HCT116 (cell line): ENCODE data around the gene AKT3. TPM values are rescaled to one million over a fixed set of nuclear protein-coding genes. Genes with fewer than 3 reads are reported as not detected.

Experiments
- ATAC-seq: fragments of 200-7000 bp; cut with Tn5 transposase; 2 replicates; pipeline ENCODE4 v1.9.1; 2020; ENCODE audit warnings: mild to moderate bottlenecking, moderate library complexity
- BruUV-seq: library from RNA; stranded (reverse); fragments of 400-500 nt; replicated peaks from 2 replicates; lab custom pipeline; 2021; lab: Mats Ljungman, UMichigan
- CTCF ChIA-PET: fragments of 300-600 bp; sonication (Branson Sonifier 250); formaldehyde crosslinking; loops from one replicate; lab custom pipeline; 2021; ENCODE audit warnings: antibody characterized with exemption; lab: Charles Lee
- POLR2A ChIA-PET: fragments of 300-600, 350-600 bp; sonication (Branson Sonifier 250); formaldehyde crosslinking; loops from one replicate; lab custom pipeline; 2021; ENCODE audit warnings: antibody characterized with exemption; lab: Charles Lee
- RAD21 ChIA-PET, 2 experiments: fragments of 300-600 bp; sonication (Branson Sonifier 250); formaldehyde crosslinking; loops; one replicate each; lab custom pipeline; 2023; ENCODE audit warnings: low total read pairs in 2 of 2; ENCODE audit not compliant: uncharacterized antibody in 2 of 2, unreplicated experiment in 2 of 2, low non-redundant PET in 1 of 2; lab: Charles Lee
- DNase-seq: peaks from one replicate; pipeline ENCODE4 v3.0.0-alpha.2; 2010; ENCODE audit warnings: low read depth, low spot score
- H2AFZ ChIP-seq: fragments of 200-600 bp; shearing (Covaris generic), sonication (generic); 2 replicates; pipeline ENCODE4 v1.6.1; 2017; ENCODE audit warnings: low read depth, mixed run types, mixed read lengths, antibody characterized with exemption, low read length; ENCODE audit not compliant: poor library complexity, severe bottlenecking
- H3K27ac ChIP-seq: 2 replicates; pipeline ENCODE4 v1.5.1; 2012; ENCODE audit warnings: low read depth, low read length
- H3K27me3 ChIP-seq: fragments of 200-600 bp; sonication (generic); 2 replicates; pipeline ENCODE4 v1.6.1; 2016; ENCODE audit warnings: mixed run types, low read length, mixed read lengths; ENCODE audit not compliant: insufficient read depth
- H3K36me3 ChIP-seq, 2 experiments: fragments of 200-500 bp in 1 of 2; fragments of 200-600 bp in 1 of 2; sonication (Bioruptor generic) in 1 of 2; sonication (generic) in 1 of 2; 2 replicates each; pipeline versions ENCODE4 v1.5.1 to v1.6.1; 2014 to 2016; ENCODE audit warnings: low read length in 2 of 2, inconsistent platforms in 1 of 2, mixed read lengths in 1 of 2, mixed run types in 1 of 2; ENCODE audit not compliant: insufficient read depth in 2 of 2, control insufficient read depth in 1 of 2
- H3K4me1 ChIP-seq, 2 experiments: fragments of 200-600 bp in 1 of 2; sonication (generic) in 1 of 2; 2 replicates each; pipeline versions ENCODE4 v1.5.1 to v1.6.1; 2012 to 2017; ENCODE audit warnings: low read length in 2 of 2, inconsistent platforms in 1 of 2, mild to moderate bottlenecking in 1 of 2, mixed read lengths in 1 of 2, mixed run types in 1 of 2, moderate library complexity in 1 of 2; ENCODE audit not compliant: insufficient read depth in 2 of 2, control insufficient read depth in 1 of 2
- H3K4me2 ChIP-seq: fragments of 200-600 bp; sonication (generic); 2 replicates; pipeline ENCODE4 v1.6.1; 2017; ENCODE audit warnings: mixed run types, low read length, mixed read lengths
- H3K4me3 ChIP-seq, 2 experiments: fragments of 200-600 bp in 1 of 2; sonication (generic) in 1 of 2; replicated peaks in 1 of 2; 2 replicates each; pipeline ENCODE4 v1.5.1; 2011 to 2016; ENCODE audit warnings: low read length in 2 of 2, control low read depth in 1 of 2, low read depth in 1 of 2, mild to moderate bottlenecking in 1 of 2, mixed read lengths in 1 of 2, mixed run types in 1 of 2
- H3K79me2 ChIP-seq: fragments of 200-600 bp; sonication (generic); 2 replicates; pipeline ENCODE4 v1.6.1; 2017; ENCODE audit warnings: mild to moderate bottlenecking, mixed run types, low read length, moderate library complexity, mixed read lengths; ENCODE audit not compliant: insufficient read depth
- H3K9ac ChIP-seq: fragments of 200-600 bp; sonication (generic); 2 replicates; pipeline ENCODE4 v1.6.1; 2016; ENCODE audit warnings: low read length, mixed read lengths
- H3K9me2 ChIP-seq: fragments of 200-600 bp; sonication (generic), shearing (Covaris generic); 2 replicates; pipeline ENCODE4 v1.6.1; 2017; ENCODE audit warnings: mixed run types, mild to moderate bottlenecking, moderate library complexity; ENCODE audit not compliant: insufficient read depth
- H3K9me3 ChIP-seq, 2 experiments: fragments of 200-500 bp in 1 of 2; fragments of 200-600 bp in 1 of 2; sonication (Bioruptor generic) in 1 of 2; sonication (generic) in 1 of 2; 2 replicates each; pipeline ENCODE4 v1.6.1; 2014 to 2017; ENCODE audit warnings: low read length in 2 of 2, mixed read lengths in 2 of 2, inconsistent platforms in 1 of 2, low read depth in 1 of 2, mild to moderate bottlenecking in 1 of 2, mixed run types in 1 of 2, moderate library complexity in 1 of 2; ENCODE audit not compliant: control insufficient read depth in 1 of 2, insufficient read depth in 1 of 2
- H4K20me1 ChIP-seq: fragments of 200-600 bp; sonication (generic), shearing (Covaris generic); 2 replicates; pipeline ENCODE4 v1.6.1; 2017; ENCODE audit warnings: mixed run types, mild to moderate bottlenecking, moderate library complexity; ENCODE audit not compliant: insufficient read depth
- CEBPB ChIP-seq: IDR thresholded peaks from 2 replicates; pipeline ENCODE4 v1.6.1; 2012; ENCODE audit warnings: low read depth
- EGR1 ChIP-seq: IDR thresholded peaks from 2 replicates; pipeline ENCODE4 v1.6.1; 2012; ENCODE audit warnings: low read depth
- FOSL1 ChIP-seq: IDR thresholded peaks from 2 replicates; pipeline ENCODE4 v1.6.1; 2012; ENCODE audit warnings: low read depth
- JUND ChIP-seq: IDR thresholded peaks from 2 replicates; pipeline ENCODE4 v1.6.1; 2012
- MAX ChIP-seq: IDR thresholded peaks from 2 replicates; pipeline ENCODE4 v1.6.1; 2012
- REST ChIP-seq: IDR thresholded peaks from 2 replicates; pipeline ENCODE4 v1.6.1; 2012; ENCODE audit warnings: low read depth
- SIN3A ChIP-seq: IDR thresholded peaks from 2 replicates; pipeline ENCODE4 v1.6.1; 2012; ENCODE audit warnings: low read depth
- SP1 ChIP-seq: IDR thresholded peaks from 2 replicates; pipeline ENCODE4 v1.6.1; 2012; ENCODE audit warnings: low read depth
- SRF ChIP-seq: IDR thresholded peaks from 2 replicates; pipeline ENCODE4 v1.6.1; 2012; ENCODE audit warnings: low read depth
- YY1 ChIP-seq: IDR thresholded peaks from 2 replicates; pipeline ENCODE4 v1.6.1; 2011; ENCODE audit warnings: low read length, low read depth, moderate library complexity, mild to moderate bottlenecking; ENCODE audit not compliant: insufficient replicate concordance; ENCODE audit errors: extremely low read depth
- ZBTB33 ChIP-seq: IDR thresholded peaks from 2 replicates; pipeline ENCODE4 v1.6.1; 2011; ENCODE audit warnings: mild to moderate bottlenecking, low read length, moderate library complexity; ENCODE audit not compliant: insufficient replicate concordance; ENCODE audit errors: extremely low read depth
- ZFX ChIP-seq: fragments of 450-650 bp; IDR thresholded peaks from 2 replicates; pipeline ENCODE4 v1.6.1; 2017
- ZNF274 ChIP-seq: fragments of 200-500 bp; sonication (Bioruptor generic); IDR thresholded peaks from 2 replicates; pipeline ENCODE4 v1.6.1; 2014; ENCODE audit warnings: mild to moderate bottlenecking, low read depth, low read length, inconsistent platforms
- intact Hi-C: fragments of 100-400 bp; cut with micrococcal nuclease; formaldehyde crosslinking; loops from 2 replicates; pipeline ENCODE4 v1.10.0; 2022
- total RNA-seq: library from RNA; stranded (reverse); gene quantifications from one replicate; pipeline ENCODE4 v1.2.1, GENCODE V29; 2021; ENCODE audit not compliant: unreplicated experiment

AKT3 gene
- total RNA-seq, 1 experiment from 2014 or later, result 0.49 TPM

- H3K27ac ChIP-seq, result no peak overlapping the region
- H3K9ac ChIP-seq, result no peak overlapping the region
- H3K79me2 ChIP-seq, result no peaks in the 10 kb centered on the region
- H4K20me1 ChIP-seq, result no peaks in the 10 kb centered on the region
- ATAC-seq, result no peak
- H3K9me2 ChIP-seq, result no peaks in the 10 kb centered on the region
- no peaks in the 10 kb centered on the region for H3K9me3 ChIP-seq
- no peak for TF ChIP-seq CEBPB
- TF ChIP-seq YY1, result no peak
- TF ChIP-seq ZBTB33, result no peak
- no peak for TF ChIP-seq SRF
- no peak for TF ChIP-seq ZFX
- no peak for TF ChIP-seq SP1
- TF ChIP-seq JUND, result no peak
- no peak for TF ChIP-seq ZNF274
- TF ChIP-seq REST, result no peak
- TF ChIP-seq SIN3A, result no peak
- TF ChIP-seq MAX, result no peak
- no peak for TF ChIP-seq EGR1
- no peak for TF ChIP-seq FOSL1
- H3K36me3 ChIP-seq, result no peaks in the 10 kb centered on the region
- no peak overlapping the region for H3K4me3 ChIP-seq
- no TSS peak for BruUV-seq
- intact Hi-C loops, result no loop called here
- ChIA-PET CTCF (no interaction called here), POLR2A (no interaction called here), RAD21 (no interaction called here)
- DNase-seq, result no peak
- H3K4me2 ChIP-seq, result no peak overlapping the region
- H2AFZ ChIP-seq, result no peak overlapping the region
- no peaks in the 10 kb centered on the region for H3K4me1 ChIP-seq
- no peaks in the 10 kb centered on the region for H3K27me3 ChIP-seq
Measured at GRCh38 chr1:243818978-243819377, 31.1 kb downstream of the AKT3 start.
